Measurements from ENCODE around the gene EPS8L3.

DNA sequence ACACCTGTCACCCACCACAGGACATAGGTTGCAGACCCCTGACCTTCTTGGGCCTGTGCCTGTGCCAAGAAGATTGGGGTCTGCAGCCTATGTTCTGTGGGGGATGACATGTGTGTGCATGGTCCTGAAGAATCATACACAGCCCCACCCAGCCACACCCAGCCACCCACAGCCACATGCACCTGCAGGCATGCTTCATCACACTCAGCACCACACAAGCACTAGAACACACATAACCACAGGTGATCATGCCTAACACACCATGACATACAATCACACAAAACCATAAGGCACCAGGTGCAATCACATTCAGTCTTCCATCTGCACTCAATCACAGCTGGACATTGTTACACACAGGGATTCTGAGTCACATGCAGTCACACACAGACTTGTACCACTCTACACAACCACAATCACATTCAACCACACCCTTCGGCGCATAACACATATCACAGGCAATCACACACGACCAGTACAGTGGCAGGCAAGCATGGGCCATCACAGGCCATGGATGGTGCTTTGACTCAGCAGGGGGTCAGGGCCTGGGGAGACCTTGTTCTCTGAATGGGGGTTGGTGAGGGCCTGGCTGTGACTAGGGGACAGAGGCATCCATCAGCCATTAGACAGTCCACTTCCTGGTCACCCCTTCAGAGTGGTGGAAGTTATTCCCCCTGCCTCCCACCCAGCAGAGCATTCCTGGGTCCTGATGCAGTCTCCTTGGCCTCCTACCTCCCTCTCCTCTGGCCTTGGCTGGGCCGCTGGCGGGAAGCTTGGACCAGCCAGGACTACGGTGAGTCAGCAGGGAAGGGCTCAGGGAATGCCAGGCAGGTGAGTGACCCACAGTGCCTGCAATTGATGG lies 44.3 kb upstream of the EPS8L3 start:
- TF ChIP-seq, protein P1, sequence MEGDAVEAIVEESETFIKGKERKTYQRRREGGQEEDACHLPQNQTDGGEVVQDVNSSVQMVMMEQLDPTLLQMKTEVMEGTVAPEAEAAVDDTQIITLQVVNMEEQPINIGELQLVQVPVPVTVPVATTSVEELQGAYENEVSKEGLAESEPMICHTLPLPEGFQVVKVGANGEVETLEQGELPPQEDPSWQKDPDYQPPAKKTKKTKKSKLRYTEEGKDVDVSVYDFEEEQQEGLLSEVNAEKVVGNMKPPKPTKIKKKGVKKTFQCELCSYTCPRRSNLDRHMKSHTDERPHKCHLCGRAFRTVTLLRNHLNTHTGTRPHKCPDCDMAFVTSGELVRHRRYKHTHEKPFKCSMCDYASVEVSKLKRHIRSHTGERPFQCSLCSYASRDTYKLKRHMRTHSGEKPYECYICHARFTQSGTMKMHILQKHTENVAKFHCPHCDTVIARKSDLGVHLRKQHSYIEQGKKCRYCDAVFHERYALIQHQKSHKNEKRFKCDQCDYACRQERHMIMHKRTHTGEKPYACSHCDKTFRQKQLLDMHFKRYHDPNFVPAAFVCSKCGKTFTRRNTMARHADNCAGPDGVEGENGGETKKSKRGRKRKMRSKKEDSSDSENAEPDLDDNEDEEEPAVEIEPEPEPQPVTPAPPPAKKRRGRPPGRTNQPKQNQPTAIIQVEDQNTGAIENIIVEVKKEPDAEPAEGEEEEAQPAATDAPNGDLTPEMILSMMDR (IDR thresholded peaks at IDR 0.05; ENCODE audit: low read depth, low read length), result no peak
- no peak for TF ChIP-seq EZH2phosphoT487 (IDR thresholded peaks at IDR 0.05; ENCODE audit: low read depth)
